ELR (cell line): ENCODE data around the gene NDUFC2.
"Not testable (repeated sequence)": the region's sequence is repeated elsewhere in the genome, so short reads cannot be mapped to it uniquely, and the experiment has no call there.

Experiments
- DNase-seq: peaks from one replicate; pipeline ENCODE4 v3.0.0-alpha.2; 2015; ENCODE audit warnings: low read depth

The NDUFC2 gene

GRCh38 chr11:78054971-78055370 is 24.7 kb downstream of the NDUFC2 start:
- DNase-seq: no peak

- peak; percentile 85 for DNase-seq
These were observed 28.5 kb downstream of the NDUFC2 start for GRCh38 chr11:78050964-78051831.

- DNase-seq: no peak
These were observed 30.3 kb downstream of the NDUFC2 start for GRCh38 chr11:78049348-78049747.

GRCh38 chr11:78048561-78048960 is 31.1 kb downstream of the NDUFC2 start:
- DNase-seq: no peak

- DNase-seq: no peak
These were observed 33.2 kb downstream of the NDUFC2 start for GRCh38 chr11:78046486-78046854.

GRCh38 chr11:78045851-78046485 is 33.7 kb downstream of the NDUFC2 start:
- DNase-seq: peak; percentile 71

- no peak for DNase-seq
These were observed 35.0 kb downstream of the NDUFC2 start for GRCh38 chr11:78044706-78045105.

GRCh38 chr11:78041843-78042440 is 37.7 kb downstream of the NDUFC2 start:
- DNase-seq: no peak

GRCh38 chr11:78041380-78041719 is 38.3 kb downstream of the NDUFC2 start:
- DNase-seq: not testable (repeated sequence)

GRCh38 chr11:78040691-78041379 is 38.8 kb downstream of the NDUFC2 start:
- DNase-seq: peak; percentile 65

- DNase-seq: peak; percentile 93
These were observed 39.6 kb downstream of the NDUFC2 start for GRCh38 chr11:78039919-78040671.

- no peak for DNase-seq
These were observed 40.2 kb downstream of the NDUFC2 start for GRCh38 chr11:78039391-78039918.

GRCh38 chr11:78038697-78039313 is 40.9 kb downstream of the NDUFC2 start:
- DNase-seq: no peak

GRCh38 chr11:78037825-78038620 is 41.6 kb downstream of the NDUFC2 start:
- no peak for DNase-seq

GRCh38 chr11:78037056-78037455 is 42.6 kb downstream of the NDUFC2 start:
- peak; percentile 35 for DNase-seq

- DNase-seq: no peak
These were observed 43.3 kb downstream of the NDUFC2 start for GRCh38 chr11:78036313-78036712.

GRCh38 chr11:78034623-78035022 is 45.0 kb downstream of the NDUFC2 start:
- DNase-seq: no peak

GRCh38 chr11:78033040-78033439 is 46.6 kb downstream of the NDUFC2 start:
- DNase-seq: no peak

GRCh38 chr11:78032090-78032489 is 47.6 kb downstream of the NDUFC2 start:
- no peak for DNase-seq

- no peak for DNase-seq
These were observed 48.0 kb downstream of the NDUFC2 start for GRCh38 chr11:78031629-78032028.
